ENCODE results near the gene ARMC3. TPM values are rescaled to one million over a fixed set of nuclear protein-coding genes. Genes with fewer than 3 reads are reported as not detected.
"Not testable (repeated sequence)": the region's sequence is repeated elsewhere in the genome, so short reads cannot be mapped to it uniquely, and the experiment has no call there.

Gene ARMC3
- polyA plus RNA-seq, 4 donors = 0.89 to 14.2 (median 12.8) TPM

GRCh38 chr10:22927166-22927565 is 687 bp upstream of the ARMC3 start:
- DNase-seq (ENCODE audit: low read depth in 4 of 4, low spot score in 3 of 4) = no peak

- not testable (repeated sequence) for DNase-seq (ENCODE audit: low read depth in 4 of 4, low spot score in 3 of 4)
Measured at GRCh38 chr10:22929053-22929452, 1.2 kb downstream of the ARMC3 start.

- no peak for DNase-seq (ENCODE audit: low read depth in 4 of 4, low spot score in 3 of 4)
Measured at GRCh38 chr10:22931948-22932347, 4.1 kb downstream of the ARMC3 start.

- DNase-seq (ENCODE audit: low read depth in 4 of 4, low spot score in 3 of 4) = no peak
Measured at GRCh38 chr10:22932626-22933370, 4.9 kb downstream of the ARMC3 start.

DNA sequence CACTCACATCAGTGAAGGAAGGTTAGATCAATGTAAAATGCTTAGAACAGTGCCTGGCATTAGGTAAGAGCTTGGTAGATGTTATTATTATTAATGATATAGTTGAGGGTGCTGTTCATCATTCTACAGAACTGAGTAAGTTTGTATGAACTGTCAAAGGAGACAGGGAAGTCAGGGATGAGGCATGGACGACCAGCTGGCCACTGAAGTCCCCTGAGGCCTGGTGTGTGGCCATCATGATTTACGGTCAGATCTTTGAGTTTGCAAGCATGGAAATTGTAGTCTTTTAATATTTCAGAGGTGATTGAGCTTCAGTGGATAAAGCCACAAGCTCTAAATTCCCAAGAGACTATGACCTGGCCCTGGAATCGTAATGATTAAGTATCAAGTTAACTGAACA is 6.9 kb downstream of the ARMC3 start:
- no peak for DNase-seq (ENCODE audit: low read depth in 4 of 4, low spot score in 3 of 4)

DNA sequence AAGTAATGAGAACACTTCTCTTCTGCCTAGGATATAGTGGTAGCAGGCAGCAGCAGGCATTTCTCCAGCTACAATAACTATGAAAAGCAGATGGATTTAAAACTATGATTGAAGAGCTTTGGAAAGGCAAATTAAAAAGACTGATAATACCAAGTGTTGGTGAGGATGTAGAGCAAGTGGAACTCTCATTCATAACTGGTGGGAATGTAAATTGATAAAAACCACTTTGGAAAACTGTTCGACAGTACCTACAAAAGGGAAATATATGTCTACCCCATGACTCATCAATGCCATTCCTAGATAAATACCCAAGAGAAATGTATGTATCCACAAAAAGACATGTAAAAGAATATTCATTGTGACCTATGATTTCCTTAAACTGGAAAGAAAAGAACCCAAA is 14.6 kb downstream of the ARMC3 start:
- DNase-seq (ENCODE audit: low read depth in 4 of 4, low spot score in 3 of 4) = no peak

- DNase-seq (ENCODE audit: low read depth in 4 of 4, low spot score in 3 of 4) = no peak
Measured at GRCh38 chr10:22945934-22946673, 18.3 kb downstream of the ARMC3 start.

- DNase-seq (ENCODE audit: low read depth in 4 of 4, low spot score in 3 of 4) = no peak
Measured at GRCh38 chr10:22954970-22955369, 27.1 kb downstream of the ARMC3 start.

GRCh38 chr10:22958338-22958737 is 30.5 kb downstream of the ARMC3 start:
- DNase-seq (ENCODE audit: low read depth in 4 of 4, low spot score in 3 of 4) = no peak

DNA sequence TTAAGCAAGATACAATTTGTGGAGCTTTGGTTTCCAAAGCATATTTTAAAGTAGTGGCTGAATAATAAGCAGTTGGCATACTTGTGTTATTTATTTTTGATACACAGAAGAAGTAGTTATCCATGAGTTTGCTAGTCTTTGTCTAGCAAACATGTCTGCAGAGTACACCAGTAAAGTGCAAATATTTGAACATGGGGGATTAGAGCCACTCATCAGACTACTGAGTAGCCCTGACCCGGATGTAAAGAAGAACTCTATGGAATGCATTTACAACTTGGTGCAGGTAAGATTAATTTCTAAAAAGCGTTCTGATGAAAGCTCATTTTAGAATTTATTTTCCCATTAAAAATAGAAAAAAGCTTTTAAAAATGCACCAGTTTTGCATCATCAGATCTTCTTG is 31.4 kb downstream of the ARMC3 start:
- no peak for DNase-seq (ENCODE audit: low read depth in 4 of 4, low spot score in 3 of 4)

DNA sequence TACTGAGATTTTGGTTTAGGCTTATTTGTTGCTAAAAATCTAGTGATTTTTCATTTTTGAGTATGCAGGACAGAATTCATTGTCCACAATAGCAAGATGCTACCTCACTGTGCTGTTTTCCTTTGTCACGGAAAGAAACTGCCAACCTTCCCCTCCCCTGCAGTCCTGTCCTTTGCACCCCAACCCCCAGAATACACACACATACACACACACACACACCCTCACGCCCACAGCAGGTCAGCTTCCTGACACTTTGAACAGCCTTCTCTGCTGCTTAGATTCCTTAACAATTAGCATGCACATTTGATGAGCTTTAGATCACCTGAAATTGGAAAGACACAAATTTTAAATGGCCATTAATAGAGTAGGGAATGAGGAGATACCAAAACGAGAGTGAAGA is 32.1 kb downstream of the ARMC3 start:
- DNase-seq (ENCODE audit: low read depth in 4 of 4, low spot score in 3 of 4) = no peak

DNA sequence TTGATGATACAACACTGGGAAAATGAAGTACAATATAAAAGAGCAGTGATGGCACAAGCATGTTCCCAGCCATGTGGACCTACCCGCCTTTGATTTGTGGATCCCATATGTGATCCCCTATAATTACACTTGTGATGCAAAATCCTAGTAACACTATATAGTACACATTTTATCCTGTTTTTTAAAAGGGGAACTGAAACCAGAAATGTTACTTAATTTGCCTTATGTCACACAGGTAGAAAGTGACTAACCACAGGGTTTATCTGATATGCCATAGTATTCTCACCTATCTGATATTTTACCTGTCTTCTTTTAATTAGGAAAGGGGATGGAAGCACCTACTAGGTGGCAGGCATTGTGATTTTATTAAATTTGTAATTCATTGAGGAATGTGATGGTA is 35.0 kb downstream of the ARMC3 start:
- DNase-seq (ENCODE audit: low read depth in 4 of 4, low spot score in 3 of 4) = no peak

DNA sequence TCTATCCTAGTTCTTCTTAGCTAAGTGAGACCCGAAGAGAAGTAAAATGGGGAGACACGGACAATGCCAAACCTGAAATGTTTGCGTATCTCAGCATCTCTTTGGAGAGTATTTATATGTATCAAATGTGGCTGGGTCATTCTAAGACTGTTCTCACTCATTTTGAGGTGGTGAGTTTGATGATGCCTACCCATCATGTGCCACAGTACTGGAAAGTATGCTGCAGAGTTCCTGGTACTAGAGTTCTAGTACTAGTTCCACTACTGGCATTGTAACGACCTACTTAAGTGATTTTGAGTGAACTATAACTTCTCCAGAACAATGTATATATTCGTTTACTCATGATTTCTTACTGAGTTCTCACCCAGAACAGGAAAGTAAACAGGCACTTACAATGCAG is 41.9 kb downstream of the ARMC3 start:
- DNase-seq (ENCODE audit: low read depth in 4 of 4, low spot score in 3 of 4) = no peak

DNA sequence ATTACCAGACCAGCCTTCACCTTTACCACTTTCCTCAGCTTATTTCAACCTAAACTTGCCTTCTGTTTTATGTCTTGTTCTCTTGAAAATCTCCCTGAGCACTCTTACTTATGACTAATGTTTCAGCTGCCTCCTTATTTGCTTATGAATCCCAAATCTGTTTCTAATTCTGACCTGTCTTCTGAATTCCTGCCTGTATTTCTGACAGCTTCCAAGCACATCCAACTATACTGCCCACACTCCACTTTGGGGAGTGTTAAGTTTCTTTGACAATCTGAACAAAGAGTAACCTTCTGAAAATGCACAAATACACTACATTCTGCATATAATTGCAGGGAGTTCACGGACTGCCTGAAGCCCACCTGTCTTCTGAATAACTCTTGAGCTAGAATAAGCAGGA is 48.7 kb downstream of the ARMC3 start:
- DNase-seq (ENCODE audit: low read depth in 4 of 4, low spot score in 3 of 4) = no peak

GRCh38 chr10:22977751-22978150 is 49.9 kb downstream of the ARMC3 start:
- no peak for DNase-seq (ENCODE audit: low read depth in 4 of 4, low spot score in 3 of 4)

DNA sequence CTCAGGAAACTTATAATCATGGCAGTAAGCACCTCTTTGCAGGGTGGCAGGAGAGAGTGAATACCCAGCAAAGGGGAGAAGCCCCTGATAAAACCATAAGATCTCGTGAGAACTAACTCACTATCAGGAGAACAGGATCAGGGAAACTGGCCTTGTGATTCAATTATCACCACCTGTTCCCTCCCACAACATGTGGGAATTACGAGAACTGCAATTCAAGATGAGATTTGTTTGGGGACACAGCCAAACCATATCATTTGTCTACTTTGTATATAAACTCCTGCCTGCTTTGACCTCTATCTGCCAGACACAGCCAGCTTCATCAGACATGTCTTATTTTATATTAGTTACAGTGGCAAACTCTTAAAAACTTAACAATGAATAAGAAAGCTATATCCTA is 50.4 kb downstream of the ARMC3 start:
- no peak for DNase-seq (ENCODE audit: low read depth in 4 of 4, low spot score in 3 of 4)

DNA sequence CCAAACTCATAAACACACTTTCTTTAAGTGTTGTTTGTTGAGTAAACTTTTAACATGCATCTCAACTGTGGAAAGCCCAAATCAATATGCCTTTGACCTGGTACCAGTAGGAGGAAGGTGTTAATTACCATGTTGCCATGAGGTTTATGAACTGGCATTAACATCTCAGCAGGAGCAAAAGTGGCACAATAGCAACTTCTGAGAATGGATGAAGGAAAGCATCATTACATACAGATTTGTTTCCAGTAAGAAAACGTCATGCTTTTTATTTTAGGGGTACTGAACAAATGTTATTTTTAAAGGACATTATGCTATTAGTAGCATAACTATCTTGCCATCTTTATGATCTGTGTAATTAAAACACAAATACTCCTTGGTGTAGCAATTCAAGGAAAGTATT is 51.1 kb downstream of the ARMC3 start:
- no peak for DNase-seq (ENCODE audit: low read depth in 4 of 4, low spot score in 3 of 4)

DNA sequence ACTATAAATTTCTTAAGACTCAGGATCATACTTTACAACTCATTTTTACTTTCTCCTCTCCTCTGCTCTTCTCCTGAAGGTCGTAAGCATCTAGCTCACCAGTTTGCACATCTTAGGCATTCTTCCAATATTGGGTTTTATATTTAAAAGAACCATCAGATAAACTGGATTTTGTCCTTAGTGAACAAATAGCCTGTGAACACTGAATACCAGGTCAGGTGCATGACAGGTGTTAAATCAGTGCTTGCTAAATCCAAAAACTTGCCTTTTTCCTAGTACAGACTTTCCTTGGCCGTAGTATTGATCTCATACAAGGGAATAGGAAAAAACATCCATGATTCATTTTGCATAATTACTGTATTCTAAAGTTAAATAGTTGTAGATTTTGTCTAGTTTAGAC is 53.0 kb downstream of the ARMC3 start:
- DNase-seq (ENCODE audit: low read depth in 4 of 4, low spot score in 3 of 4) = no peak

DNA sequence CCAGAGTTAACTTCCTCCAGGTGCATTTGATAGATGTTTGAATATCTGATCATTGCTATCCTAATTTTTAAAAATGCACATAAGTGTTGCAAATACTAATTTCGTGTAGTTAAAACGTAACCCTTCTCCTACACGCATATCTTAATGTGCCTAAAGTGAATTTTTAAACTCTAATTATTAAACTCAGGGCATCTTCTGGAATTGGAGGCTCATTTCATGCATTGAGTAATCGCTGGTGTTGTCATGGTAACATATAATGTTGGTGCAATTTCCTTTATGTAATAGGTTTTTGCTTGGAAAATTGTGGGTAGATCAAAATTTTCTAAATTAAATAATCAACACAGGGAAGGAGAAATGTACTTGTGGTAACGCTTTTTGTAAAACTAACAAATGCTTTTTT is 56.2 kb downstream of the ARMC3 start:
- DNase-seq (ENCODE audit: low read depth in 4 of 4, low spot score in 3 of 4) = no peak

GRCh38 chr10:22986771-22987542 is 59.1 kb downstream of the ARMC3 start:
- DNase-seq (ENCODE audit: low read depth in 4 of 4, low spot score in 3 of 4) = peak in 2 of 4 donors; percentile 27 to 33

DNA sequence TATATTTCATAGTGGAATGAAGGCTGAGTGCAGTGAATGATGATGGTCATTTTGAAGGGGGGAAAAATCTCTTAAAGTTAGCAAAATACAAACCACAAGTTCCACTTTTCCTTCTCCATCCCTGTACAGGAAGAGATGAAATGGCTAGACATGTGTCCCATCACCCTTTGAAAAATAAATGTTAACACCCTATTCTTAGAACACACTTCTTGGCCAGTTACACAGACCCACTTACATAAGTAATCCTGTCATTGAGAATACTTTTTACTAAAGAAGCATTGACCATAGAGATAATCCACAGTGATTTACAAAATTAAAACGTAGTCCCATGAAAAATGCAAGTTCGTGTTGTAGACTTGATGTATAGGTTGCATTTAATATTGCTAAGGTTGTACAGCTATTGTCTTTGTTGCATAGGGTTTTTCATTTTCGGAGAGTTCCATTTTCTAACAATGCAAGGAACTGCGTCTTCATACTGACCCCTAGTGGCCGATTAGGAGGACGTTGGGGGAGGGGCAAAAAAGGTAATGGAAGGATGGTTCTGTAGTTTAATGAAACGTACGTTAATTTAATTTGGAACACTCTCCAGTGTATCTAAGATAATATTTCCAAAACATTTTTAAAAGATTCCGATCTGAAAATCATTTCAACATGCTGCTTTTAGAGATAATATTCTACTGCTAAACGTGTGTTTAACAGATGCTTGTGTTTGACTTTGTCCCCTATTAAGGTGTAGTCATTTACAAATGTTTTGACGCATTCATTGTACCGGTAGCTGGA is 60.9 kb downstream of the ARMC3 start:
- peak; percentile 58 to 66 (median 61) for DNase-seq (ENCODE audit: low read depth in 4 of 4, low spot score in 3 of 4)
